NCI-H146 (cell line): ENCODE data around the gene PSMD5.
"Not testable (repeated sequence)": the region's sequence is repeated elsewhere in the genome, so short reads cannot be mapped to it uniquely, and the experiment has no call there.

Experiments
- DNase-seq: peaks from one replicate; lab custom pipeline; 2025; lab: John Stamatoyannopoulos, UW

PSMD5 gene

GRCh38 chr9:120807607-120808379, 34.9 kb downstream of the PSMD5 start:
- DNase-seq = no peak

- not testable (repeated sequence) for DNase-seq
These were observed 37.8 kb downstream of the PSMD5 start for GRCh38 chr9:120804784-120805363.

GRCh38 chr9:120801441-120801840, 41.3 kb downstream of the PSMD5 start:
- DNase-seq = no peak

GRCh38 chr9:120792898-120793765, 49.6 kb downstream of the PSMD5 start, which contains the start of gene FBXW2:
Gene FBXW2, minus strand, starts transcription at chr9:120793416. Its CDS starts 5,158 bp downstream, at chr9:120788258.
- peak; percentile 89 for DNase-seq

- DNase-seq = no peak
These were observed 51.6 kb downstream of the PSMD5 start for GRCh38 chr9:120791161-120791560.

- no peak for DNase-seq
These were observed 54.8 kb downstream of the PSMD5 start for GRCh38 chr9:120787933-120788332.

- peak; percentile 2 for DNase-seq
These were observed 59.1 kb downstream of the PSMD5 start for GRCh38 chr9:120783602-120784047.

GRCh38 chr9:120781236-120781635, 61.5 kb downstream of the PSMD5 start:
- no peak for DNase-seq

GRCh38 chr9:120780367-120780766, 62.4 kb downstream of the PSMD5 start:
- no peak for DNase-seq

GRCh38 chr9:120779227-120779626, 63.5 kb downstream of the PSMD5 start:
- DNase-seq = no peak

GRCh38 chr9:120778758-120779157, 64.0 kb downstream of the PSMD5 start:
- DNase-seq = no peak

- no peak for DNase-seq
These were observed 65.5 kb downstream of the PSMD5 start for GRCh38 chr9:120777229-120777628.

GRCh38 chr9:120776788-120777187, 65.9 kb downstream of the PSMD5 start:
- DNase-seq = no peak

- no peak for DNase-seq
These were observed 66.9 kb downstream of the PSMD5 start for GRCh38 chr9:120775859-120776258.

GRCh38 chr9:120774719-120775118, 68.0 kb downstream of the PSMD5 start:
- DNase-seq = no peak

GRCh38 chr9:120773256-120773655, 69.5 kb downstream of the PSMD5 start:
- DNase-seq = no peak

GRCh38 chr9:120770931-120771330, 71.8 kb downstream of the PSMD5 start:
- no peak for DNase-seq

GRCh38 chr9:120768886-120769285, 73.8 kb downstream of the PSMD5 start:
- no peak for DNase-seq

- no peak for DNase-seq
These were observed 74.5 kb downstream of the PSMD5 start for GRCh38 chr9:120768247-120768646.

GRCh38 chr9:120767451-120767850, 75.3 kb downstream of the PSMD5 start:
- DNase-seq = no peak
